ENCODE results near the gene MYL6. TPM values are rescaled to one million over a fixed set of nuclear protein-coding genes. Genes with fewer than 3 reads are reported as not detected.

The MYL6 gene
- polyA plus RNA-seq, 1 donor = 1,671 TPM

Other genes starting within 250 kb of the MYL6 start
- gene PYM1, start 230.5 kb upstream of the MYL6 start, polyA plus RNA-seq (ENCODE audit: insufficient read length) = 31.0 TPM
- 26.2 TPM for gene DGKA, start 227.2 kb upstream of the MYL6 start, polyA plus RNA-seq (ENCODE audit: insufficient read length)
- gene PMEL, start 192.3 kb upstream of the MYL6 start, polyA plus RNA-seq (ENCODE audit: insufficient read length) = 3.9 TPM
- gene CDK2, start 191.5 kb upstream of the MYL6 start, polyA plus RNA-seq (ENCODE audit: insufficient read length) = 69.2 TPM
- gene RAB5B, start 184.3 kb upstream of the MYL6 start, polyA plus RNA-seq (ENCODE audit: insufficient read length) = 163 TPM
- 55.5 TPM for gene SUOX, start 161.1 kb upstream of the MYL6 start, polyA plus RNA-seq (ENCODE audit: insufficient read length)
- 25.6 TPM for gene IKZF4, start 137.3 kb upstream of the MYL6 start, polyA plus RNA-seq (ENCODE audit: insufficient read length)
- gene RPS26, start 116.4 kb upstream of the MYL6 start, polyA plus RNA-seq (ENCODE audit: insufficient read length) = 113 TPM
- 111 TPM for gene ERBB3, start 78.2 kb upstream of the MYL6 start, polyA plus RNA-seq (ENCODE audit: insufficient read length)
- 164 TPM for gene PA2G4, start 53.8 kb upstream of the MYL6 start, polyA plus RNA-seq (ENCODE audit: insufficient read length)
- 4,270 TPM for gene RPL41, start 41.7 kb upstream of the MYL6 start, polyA plus RNA-seq (ENCODE audit: insufficient read length)
- gene ZC3H10, start 40.1 kb upstream of the MYL6 start, polyA plus RNA-seq (ENCODE audit: insufficient read length) = 5.8 TPM
- gene ESYT1, start 30.1 kb upstream of the MYL6 start, polyA plus RNA-seq (ENCODE audit: insufficient read length) = 81.2 TPM
- 155 TPM for gene MYL6B, start 5.8 kb upstream of the MYL6 start, polyA plus RNA-seq (ENCODE audit: insufficient read length)
- 160 TPM for gene SMARCC2, start 31.1 kb downstream of the MYL6 start, polyA plus RNA-seq (ENCODE audit: insufficient read length)
- gene RNF41, start 63.6 kb downstream of the MYL6 start, polyA plus RNA-seq (ENCODE audit: insufficient read length) = 45.4 TPM
- gene NABP2, start 66.0 kb downstream of the MYL6 start, polyA plus RNA-seq (ENCODE audit: insufficient read length) = 31.5 TPM
- gene SLC39A5, start 71.7 kb downstream of the MYL6 start, polyA plus RNA-seq (ENCODE audit: insufficient read length) = 51.0 TPM
- gene ANKRD52, start 100.0 kb downstream of the MYL6 start, polyA plus RNA-seq (ENCODE audit: insufficient read length) = 35.9 TPM
- gene COQ10A, start 108.6 kb downstream of the MYL6 start, polyA plus RNA-seq (ENCODE audit: insufficient read length) = 23.7 TPM
- gene CS, start 142.0 kb downstream of the MYL6 start, polyA plus RNA-seq (ENCODE audit: insufficient read length) = 241 TPM
- gene CNPY2, start 157.6 kb downstream of the MYL6 start, polyA plus RNA-seq (ENCODE audit: insufficient read length) = 157 TPM
- gene PAN2, start 175.6 kb downstream of the MYL6 start, polyA plus RNA-seq (ENCODE audit: insufficient read length) = 135 TPM
- gene IL23A, start 180.5 kb downstream of the MYL6 start, polyA plus RNA-seq (ENCODE audit: insufficient read length) = 1.2 TPM
- gene STAT2, start 201.7 kb downstream of the MYL6 start, polyA plus RNA-seq (ENCODE audit: insufficient read length) = 153 TPM
- gene APOF, start 204.5 kb downstream of the MYL6 start, polyA plus RNA-seq (ENCODE audit: insufficient read length) = 0.08 TPM

All from left kidney (tissue), 1 donor.